SJSA1 (cell line): ENCODE measurements around the gene CYB5D1. TPM values are rescaled to one million over a fixed set of nuclear protein-coding genes. Genes with fewer than 3 reads are reported as not detected.

Source experiments
- DNase-seq, 2 experiments: peaks; one replicate each; pipeline ENCODE4 v3.0.0-alpha.2; 2015 to 2020; ENCODE audit warnings: low spot score in 2 of 2, low read depth in 1 of 2
- H3K27ac ChIP-seq: fragments of 250-450 bp; sonication (Bioruptor Pico); 2 replicates; pipeline ENCODE4 v1.5.1; 2020; ENCODE audit warnings: mild to moderate bottlenecking, moderate library complexity
- H3K27me3 ChIP-seq: fragments of 250-450 bp; sonication (Bioruptor Pico); replicated peaks from 2 replicates; pipeline ENCODE4 v1.5.1; 2020; ENCODE audit warnings: mild to moderate bottlenecking, moderate library complexity
- H3K36me3 ChIP-seq: fragments of 250-450 bp; sonication (Bioruptor Pico); 2 replicates; pipeline ENCODE4 v1.5.1; 2020; ENCODE audit warnings: mild to moderate bottlenecking
- H3K4me1 ChIP-seq: fragments of 250-450 bp; sonication (Bioruptor Pico); replicated peaks from 2 replicates; pipeline ENCODE4 v1.6.1; 2021; ENCODE audit warnings: mild to moderate bottlenecking
- H3K4me3 ChIP-seq: fragments of 250-450 bp; sonication (Bioruptor Pico); 2 replicates; pipeline ENCODE4 v1.5.1; 2020; ENCODE audit warnings: mild to moderate bottlenecking
- H3K9me3 ChIP-seq: fragments of 250-450 bp; sonication (Bioruptor Pico); replicated peaks from 2 replicates; pipeline ENCODE4 v1.5.1; 2020; ENCODE audit warnings: mild to moderate bottlenecking
- total RNA-seq: library from RNA; depleted of rRNA; stranded (reverse); fragments of >200 nt; shearing (Covaris generic); gene quantifications from 2 replicates; pipeline ENCODE4 v1.2.3, GENCODE V29; 2014

The CYB5D1 gene
- total RNA-seq, 1 experiment from 2014 or later, result 2.6 TPM

DNA sequence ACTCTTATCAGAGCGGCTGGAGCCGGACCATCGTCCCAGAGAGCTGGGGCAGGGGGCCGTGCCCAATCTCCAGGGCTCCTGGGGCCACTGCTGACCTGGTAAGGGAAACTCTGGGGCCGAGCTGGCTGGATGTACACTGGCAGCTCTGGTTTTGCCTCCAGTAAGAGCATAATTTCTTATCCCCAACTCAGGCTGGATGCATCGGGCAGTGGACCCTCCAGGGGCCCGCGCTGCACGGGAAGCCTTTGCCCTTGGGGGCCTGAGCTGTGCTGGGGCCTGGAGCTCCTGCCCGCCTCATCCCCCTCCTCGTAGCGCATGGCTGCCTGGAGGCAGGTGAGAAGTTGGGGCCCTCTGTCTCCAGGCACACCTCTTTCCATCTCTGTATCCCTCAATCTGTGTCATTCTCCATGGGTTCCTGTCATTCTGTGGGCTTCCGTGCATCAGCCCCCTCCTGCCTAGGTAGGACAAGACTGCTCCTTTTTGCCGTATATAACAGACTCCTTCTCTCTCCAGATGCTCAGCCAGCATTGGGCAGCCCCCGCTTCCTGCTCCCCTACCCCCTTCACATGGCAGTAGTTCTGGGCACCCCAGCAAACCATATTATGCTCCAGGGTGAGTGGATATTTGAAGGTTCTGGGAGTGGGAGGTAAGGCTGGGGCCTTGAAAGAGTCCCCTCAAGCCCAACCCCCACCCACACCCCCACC lies 12.3 kb upstream of the CYB5D1 start:
- peaks cover 23% of the 10 kb centered on the region for H3K36me3 ChIP-seq
- no peaks in the 10 kb centered on the region for H3K9me3 ChIP-seq
- H3K27ac ChIP-seq, result peak overlapping the region; percentile 22; the same call in 1 of the 2 replicates
- no peak for DNase-seq
- peaks cover 25% of the 10 kb centered on the region for H3K4me1 ChIP-seq
- H3K27me3 ChIP-seq, result no peaks in the 10 kb centered on the region
- H3K4me3 ChIP-seq, result peak overlapping the region; percentile 51

GRCh38 chr17:7846063-7846735 lies 11.6 kb upstream of the CYB5D1 start:
- Histone ChIP-seq H3K27me3 (no peaks in the 10 kb centered on the region), H3K9me3 (no peaks in the 10 kb centered on the region), H3K36me3 (peaks cover 27% of the 10 kb centered on the region), H3K4me1 (peaks cover 20% of the 10 kb centered on the region), H3K4me3 (no peak overlapping the region), H3K27ac (no peak overlapping the region)
- DNase-seq, result no peak

GRCh38 chr17:7846765-7847661 lies 10.8 kb upstream of the CYB5D1 start:
- Histone ChIP-seq H3K36me3 (peaks cover 35% of the 10 kb centered on the region), H3K9me3 (no peaks in the 10 kb centered on the region; the same call in 1 of the 2 replicates), H3K4me1 (peaks cover 21% of the 10 kb centered on the region), H3K27me3 (no peaks in the 10 kb centered on the region), H3K27ac (no peak overlapping the region), H3K4me3 (no peak overlapping the region)
- DNase-seq, result no peak

DNA sequence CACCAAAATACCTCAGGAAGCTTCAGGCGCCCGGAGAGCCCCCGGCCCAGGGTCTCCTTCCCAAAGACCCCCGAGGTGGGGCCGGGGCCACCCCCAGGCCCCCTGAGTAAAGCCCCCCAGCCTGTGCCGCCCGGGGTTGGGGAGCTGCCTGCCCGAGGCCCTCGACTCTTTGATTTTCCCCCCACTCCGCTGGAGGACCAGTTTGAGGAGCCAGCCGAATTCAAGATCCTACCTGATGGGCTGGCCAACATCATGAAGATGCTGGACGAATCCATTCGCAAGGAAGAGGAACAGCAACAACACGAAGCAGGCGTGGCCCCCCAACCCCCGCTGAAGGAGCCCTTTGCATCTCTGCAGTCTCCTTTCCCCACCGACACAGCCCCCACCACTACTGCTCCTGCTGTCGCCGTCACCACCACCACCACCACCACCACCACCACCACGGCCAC lies 9.6 kb upstream of the CYB5D1 start:
- no peaks in the 10 kb centered on the region; the same call in 1 of the 2 replicates for H3K9me3 ChIP-seq
- H3K36me3 ChIP-seq, result peaks cover 46% of the 10 kb centered on the region
- no peak for DNase-seq
- no peak overlapping the region for H3K27ac ChIP-seq
- H3K27me3 ChIP-seq, result no peaks in the 10 kb centered on the region
- peaks cover 13% of the 10 kb centered on the region for H3K4me1 ChIP-seq
- H3K4me3 ChIP-seq, result no peak overlapping the region

DNA sequence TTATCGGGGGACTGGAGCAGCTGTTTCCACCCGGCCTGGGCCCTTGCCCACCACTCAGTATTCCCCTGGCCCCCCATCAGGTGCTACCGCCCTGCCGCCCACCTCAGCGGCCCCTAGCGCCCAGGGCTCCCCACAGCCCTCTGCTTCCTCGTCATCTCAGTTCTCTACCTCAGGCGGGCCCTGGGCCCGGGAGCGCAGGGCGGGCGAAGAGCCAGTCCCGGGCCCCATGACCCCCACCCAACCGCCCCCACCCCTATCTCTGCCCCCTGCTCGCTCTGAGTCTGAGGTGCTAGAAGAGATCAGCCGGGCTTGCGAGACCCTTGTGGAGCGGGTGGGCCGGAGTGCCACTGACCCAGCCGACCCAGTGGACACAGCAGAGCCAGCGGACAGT lies 9.1 kb upstream of the CYB5D1 start:
- Histone ChIP-seq H3K4me3 (no peak overlapping the region), H3K27ac (no peak overlapping the region), H3K36me3 (peaks cover 48% of the 10 kb centered on the region)

GRCh38 chr17:7849130-7849750 lies 8.6 kb upstream of the CYB5D1 start:
- no peaks in the 10 kb centered on the region; the same call in 1 of the 2 replicates for H3K9me3 ChIP-seq
- no peak overlapping the region for H3K27ac ChIP-seq
- H3K4me3 ChIP-seq, result no peak overlapping the region
- peaks cover 11% of the 10 kb centered on the region for H3K4me1 ChIP-seq
- no peak for DNase-seq
- no peaks in the 10 kb centered on the region for H3K27me3 ChIP-seq
- peaks cover 48% of the 10 kb centered on the region for H3K36me3 ChIP-seq

More for the DNA sequence above, 9.1 kb upstream of the CYB5D1 start:
- DNase-seq, result no peak
- H3K4me1 ChIP-seq, result peaks cover 11% of the 10 kb centered on the region
- no peaks in the 10 kb centered on the region; the same call in 1 of the 2 replicates for H3K9me3 ChIP-seq
- H3K27me3 ChIP-seq, result no peaks in the 10 kb centered on the region

DNA sequence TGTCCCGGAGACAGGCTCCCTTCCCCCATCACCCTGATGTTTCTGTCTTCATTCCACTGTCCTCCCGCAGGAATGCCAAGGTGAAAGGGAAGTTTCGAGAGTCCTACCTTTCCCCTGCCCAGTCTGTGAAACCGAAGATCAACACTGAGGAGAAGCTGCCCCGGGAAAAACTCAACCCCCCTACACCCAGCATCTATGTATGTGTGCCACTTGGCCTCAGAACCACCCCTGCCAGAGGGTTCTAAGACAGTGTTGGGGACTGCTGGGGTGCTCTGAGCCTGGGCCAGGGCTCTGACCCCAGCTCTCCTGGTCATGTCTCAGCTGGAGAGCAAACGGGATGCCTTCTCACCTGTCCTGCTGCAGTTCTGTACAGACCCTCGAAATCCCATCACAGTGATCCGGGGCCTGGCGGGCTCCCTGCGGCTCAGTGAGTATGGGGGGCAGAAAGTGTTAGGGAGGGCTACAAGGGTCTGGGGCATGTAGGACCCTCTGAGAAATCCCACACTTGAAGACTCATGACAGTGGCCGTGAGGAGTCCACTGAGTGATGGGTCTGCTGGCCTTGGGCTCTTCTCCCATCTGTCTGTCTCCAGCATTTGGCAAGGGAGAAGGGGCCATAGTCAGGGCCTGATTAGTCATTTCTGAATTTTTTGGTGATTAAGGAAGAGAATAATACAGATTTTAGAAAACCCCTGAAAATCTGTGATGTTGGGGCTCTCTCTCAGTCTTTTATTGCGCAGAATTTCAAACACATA lies 7.9 kb upstream of the CYB5D1 start:
- Histone ChIP-seq H3K27me3 (no peaks in the 10 kb centered on the region), H3K27ac (no peak overlapping the region), H3K9me3 (no peaks in the 10 kb centered on the region; the same call in 1 of the 2 replicates), H3K4me1 (peaks cover 11% of the 10 kb centered on the region), H3K4me3 (no peak overlapping the region), H3K36me3 (peaks cover 48% of the 10 kb centered on the region)
- no peak for DNase-seq

DNA sequence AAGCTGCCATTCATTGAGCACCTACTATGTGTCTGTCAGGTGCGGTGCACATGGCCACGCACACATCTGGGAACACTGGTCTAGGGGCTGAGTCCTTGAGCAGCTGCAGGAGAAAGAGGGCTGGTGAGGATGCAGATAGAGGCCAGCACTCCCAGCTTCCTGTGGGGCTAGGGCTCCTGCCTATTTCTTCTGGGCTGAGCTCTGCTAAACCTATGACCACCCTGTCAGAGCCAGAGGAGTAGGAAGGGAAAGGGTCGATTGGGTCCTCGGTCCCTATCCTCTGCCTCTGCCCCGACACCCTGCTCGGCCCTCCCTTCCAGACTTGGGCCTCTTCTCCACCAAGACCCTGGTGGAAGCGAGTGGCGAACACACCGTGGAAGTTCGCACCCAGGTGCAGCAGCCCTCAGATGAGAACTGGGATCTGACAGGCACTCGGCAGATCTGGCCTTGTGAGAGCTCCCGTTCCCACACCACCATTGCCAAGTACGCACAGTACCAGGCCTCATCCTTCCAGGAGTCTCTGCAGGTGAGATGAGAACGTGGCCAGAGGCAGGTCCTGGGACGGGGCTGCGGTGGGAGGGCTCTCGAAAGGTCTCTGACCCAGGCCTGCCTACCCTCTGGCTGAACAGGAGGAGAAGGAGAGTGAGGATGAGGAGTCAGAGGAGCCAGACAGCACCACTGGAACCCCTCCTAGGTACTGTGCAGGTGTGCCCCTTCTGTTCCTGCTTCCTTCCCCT lies 6.9 kb upstream of the CYB5D1 start:
- Histone ChIP-seq H3K27ac (no peak overlapping the region), H3K27me3 (no peaks in the 10 kb centered on the region), H3K4me1 (peaks cover 10% of the 10 kb centered on the region), H3K9me3 (no peaks in the 10 kb centered on the region; the same call in 1 of the 2 replicates), H3K36me3 (peaks cover 47% of the 10 kb centered on the region), H3K4me3 (no peak overlapping the region)
- DNase-seq, result no peak

GRCh38 chr17:7851438-7852261 lies 6.2 kb upstream of the CYB5D1 start:
- H3K27ac ChIP-seq, result no peak overlapping the region
- no peaks in the 10 kb centered on the region; the same call in 1 of the 2 replicates for H3K9me3 ChIP-seq
- DNase-seq, result peak; percentile 33 to 81
- no peak overlapping the region for H3K4me3 ChIP-seq
- H3K4me1 ChIP-seq, result peaks cover 18% of the 10 kb centered on the region
- H3K27me3 ChIP-seq, result no peaks in the 10 kb centered on the region
- H3K36me3 ChIP-seq, result peaks cover 47% of the 10 kb centered on the region

DNA sequence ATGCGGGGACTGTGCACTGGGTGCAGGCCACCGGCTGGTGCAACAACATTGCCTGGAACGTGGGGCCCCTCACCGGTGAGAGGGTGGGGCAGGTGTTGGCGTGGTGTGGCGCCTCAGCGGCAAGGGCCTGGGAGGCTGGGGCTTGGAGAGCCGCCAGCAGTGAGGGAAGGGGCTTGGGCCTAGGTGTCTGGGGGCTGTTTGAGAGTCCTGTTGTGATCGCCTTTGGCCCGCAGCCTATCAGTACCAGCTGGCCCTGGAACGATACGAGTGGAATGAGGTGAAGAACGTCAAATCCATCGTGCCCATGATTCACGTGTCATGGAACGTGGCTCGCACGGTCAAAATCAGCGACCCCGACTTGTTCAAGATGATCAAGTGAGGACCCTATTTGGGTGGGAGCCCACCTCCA lies 5.5 kb upstream of the CYB5D1 start:
- Histone ChIP-seq H3K4me3 (no peak overlapping the region), H3K27me3 (no peaks in the 10 kb centered on the region), H3K4me1 (peaks cover 19% of the 10 kb centered on the region), H3K36me3 (peaks cover 42% of the 10 kb centered on the region), H3K27ac (no peak overlapping the region), H3K9me3 (no peaks in the 10 kb centered on the region; the same call in 1 of the 2 replicates)
- DNase-seq, result no peak

- Histone ChIP-seq H3K4me3 (no peak overlapping the region), H3K27ac (no peak overlapping the region), H3K27me3 (no peaks in the 10 kb centered on the region), H3K36me3 (peaks cover 43% of the 10 kb centered on the region), H3K4me1 (peaks cover 22% of the 10 kb centered on the region), H3K9me3 (no peaks in the 10 kb centered on the region; the same call in 1 of the 2 replicates)
- no peak for DNase-seq
Measured at GRCh38 chr17:7852919-7853690, 4.7 kb upstream of the CYB5D1 start.
